H1 (cell line): ENCODE results near the gene PTPRG. TPM values are rescaled to one million over a fixed set of nuclear protein-coding genes. Genes with fewer than 3 reads are reported as not detected.

Experiments
- CTCF ChIA-PET: fragments of 300-600 bp; sonication (Branson Sonifier 250); formaldehyde crosslinking; loops from one replicate; lab custom pipeline; 2021; ENCODE audit not compliant: partially characterized antibody; lab: Charles Lee
- POLR2A ChIA-PET: fragments of 300-600 bp; sonication (Branson Sonifier 250); formaldehyde crosslinking; loops from one replicate; lab custom pipeline; 2021; ENCODE audit warnings: inconsistent platforms; ENCODE audit not compliant: partially characterized antibody; lab: Charles Lee
- DNase-seq, 2 experiments: peaks; one replicate each; pipeline versions ENCODE4 v3.0.0 to v3.0.0-alpha.2; 2010 to 2022; ENCODE audit warnings: low spot score in 2 of 2, low read depth in 1 of 2, mixed read lengths in 1 of 2
- FAIRE-seq: peaks from 2 replicates; lab custom pipeline; 2011; peaks lifted over from hg19 to GRCh38; lab: Jason Lieb, UNC
- H2AFZ ChIP-seq: 2 replicates; pipeline ENCODE4 v1.8.1; 2012; ENCODE audit warnings: low read length, inconsistent platforms
- H2AK5ac ChIP-seq: 2 replicates; pipeline ENCODE4 v1.6.1; 2013; ENCODE audit warnings: low read depth, low read length
- H2BK120ac ChIP-seq: replicated peaks from 2 replicates; pipeline ENCODE3; 2013; ENCODE audit warnings: low read depth, low read length, inconsistent platforms
- H2BK12ac ChIP-seq: 2 replicates; pipeline ENCODE4 v1.6.1; 2013; ENCODE audit warnings: low read depth, low read length
- H2BK15ac ChIP-seq: 2 replicates; pipeline ENCODE4 v1.6.1; 2013; ENCODE audit warnings: low read length
- H2BK20ac ChIP-seq: 2 replicates; pipeline ENCODE4 v1.6.1; 2013; ENCODE audit warnings: low read length
- H2BK5ac ChIP-seq: 2 replicates; pipeline ENCODE4 v1.6.1; 2013; ENCODE audit warnings: low read depth, low read length
- H3K14ac ChIP-seq: 2 replicates; pipeline ENCODE4 v1.6.1; 2013; ENCODE audit warnings: inconsistent platforms; ENCODE audit not compliant: insufficient read length
- H3K18ac ChIP-seq: 2 replicates; pipeline ENCODE4 v1.6.1; 2013; ENCODE audit warnings: low read length; ENCODE audit errors: extremely low read depth
- H3K23ac ChIP-seq: 2 replicates; pipeline ENCODE4 v1.6.1; 2013; ENCODE audit warnings: inconsistent platforms; ENCODE audit not compliant: insufficient read length
- H3K23me2 ChIP-seq: 2 replicates; pipeline ENCODE4 v1.6.1; 2013; ENCODE audit warnings: low read depth, low read length
- H3K27ac ChIP-seq: 2 replicates; pipeline ENCODE4 v1.6.1; 2011; ENCODE audit warnings: low read depth, low read length, inconsistent platforms
- H3K27me3 ChIP-seq, 4 experiments: replicated peaks in 1 of 4; 1 replicate in 1 of 4; 2 replicates in 3 of 4; pipeline versions ENCODE4 v1.6.1 to v1.8.1; 2011 to 2013; ENCODE audit warnings: low read length in 3 of 4, mild to moderate bottlenecking in 3 of 4, inconsistent platforms in 2 of 4, mixed read lengths in 2 of 4, moderate library complexity in 1 of 4; ENCODE audit not compliant: control insufficient read depth in 3 of 4, insufficient read depth in 3 of 4; ENCODE audit errors: extremely low read depth in 1 of 4
- H3K36me3 ChIP-seq, 4 experiments: 2 replicates each; pipeline versions ENCODE4 v1.6.1 to v1.8.1; 2011 to 2013; ENCODE audit warnings: mild to moderate bottlenecking in 4 of 4, low read length in 3 of 4, moderate library complexity in 2 of 4, control low read depth in 1 of 4, inconsistent platforms in 1 of 4; ENCODE audit not compliant: insufficient read depth in 4 of 4, control insufficient read depth in 2 of 4
- H3K4ac ChIP-seq: replicated peaks from 2 replicates; pipeline ENCODE3; 2013; ENCODE audit warnings: low read length, low read depth, mixed read lengths, inconsistent platforms; ENCODE audit not compliant: insufficient read length
- H3K4me1 ChIP-seq, 4 experiments: replicated peaks in 1 of 4; 1 replicate in 1 of 4; 2 replicates in 3 of 4; pipeline versions ENCODE4 v1.6.1 to v1.8.1; 2011 to 2013; ENCODE audit warnings: low read length in 3 of 4, inconsistent platforms in 2 of 4, mixed read lengths in 1 of 4; ENCODE audit not compliant: insufficient read depth in 4 of 4, control insufficient read depth in 3 of 4
- H3K4me2 ChIP-seq, 2 experiments: 2 replicates each; pipeline versions ENCODE4 v1.6.1 to v1.8.1; 2011 to 2013; ENCODE audit warnings: low read depth in 2 of 2, low read length in 2 of 2, control low read depth in 1 of 2, inconsistent platforms in 1 of 2, mild to moderate bottlenecking in 1 of 2; ENCODE audit not compliant: insufficient read depth in 1 of 2
- H3K4me3 ChIP-seq, 4 experiments: fragments of 200-600, 300-600 bp in 1 of 4; sonication (generic), shearing (Covaris generic), sonication (Bioruptor Twin) in 1 of 4; 2 replicates each; pipeline versions ENCODE4 v1.5.1 to v1.8.1; 2011 to 2016; ENCODE audit warnings: low read length in 4 of 4, low read depth in 3 of 4, control low read depth in 2 of 4, inconsistent platforms in 2 of 4, mild to moderate bottlenecking in 2 of 4, mixed read lengths in 1 of 4, moderate library complexity in 1 of 4; ENCODE audit not compliant: insufficient read depth in 2 of 4; ENCODE audit errors: extremely low read depth in 1 of 4
- H3K56ac ChIP-seq: replicated peaks from 2 replicates; pipeline ENCODE3; 2013; ENCODE audit warnings: low read depth, mild to moderate bottlenecking, mixed read lengths, low read length, inconsistent platforms; ENCODE audit not compliant: insufficient read length
- H3K79me1 ChIP-seq: 2 replicates; pipeline ENCODE4 v1.6.1; 2013; ENCODE audit warnings: low read depth, low read length, control low read depth
- H3K79me2 ChIP-seq, 2 experiments: 2 replicates each; pipeline versions ENCODE4 v1.6.1 to v1.8.1; 2012 to 2013; ENCODE audit warnings: low read length in 2 of 2, mild to moderate bottlenecking in 2 of 2, inconsistent platforms in 1 of 2; ENCODE audit not compliant: insufficient read depth in 2 of 2, control insufficient read depth in 1 of 2
- H3K9ac ChIP-seq, 4 experiments: replicated peaks in 1 of 4; 1 replicate in 1 of 4; 2 replicates in 3 of 4; pipeline versions ENCODE4 v1.6.1 to v1.8.1; 2011 to 2013; ENCODE audit warnings: low read depth in 3 of 4, low read length in 3 of 4, control low read depth in 2 of 4, mild to moderate bottlenecking in 2 of 4, moderate library complexity in 2 of 4, inconsistent platforms in 1 of 4; ENCODE audit errors: extremely low read depth in 1 of 4
- H3K9me3 ChIP-seq, 2 experiments: 2 replicates each; pipeline versions ENCODE4 v1.6.1 to v1.8.1; 2012 to 2013; ENCODE audit warnings: mild to moderate bottlenecking in 2 of 2, moderate library complexity in 2 of 2, control low read depth in 1 of 2, inconsistent platforms in 1 of 2, low read depth in 1 of 2, low read length in 1 of 2, mixed read lengths in 1 of 2; ENCODE audit not compliant: insufficient read depth in 2 of 2
- H4K20me1 ChIP-seq, 2 experiments: replicated peaks in 1 of 2; 2 replicates each; pipeline versions ENCODE3 to v1.8.1; 2011 to 2013; ENCODE audit warnings: inconsistent platforms in 2 of 2, low read length in 2 of 2, mild to moderate bottlenecking in 1 of 2; ENCODE audit not compliant: insufficient read depth in 2 of 2, control insufficient read depth in 1 of 2
- H4K5ac ChIP-seq: 2 replicates; pipeline ENCODE4 v1.6.1; 2013; ENCODE audit warnings: low read length, low read depth, mixed read lengths, inconsistent platforms; ENCODE audit not compliant: insufficient read length
- H4K8ac ChIP-seq: 2 replicates; pipeline ENCODE4 v1.8.0; 2013; ENCODE audit warnings: mild to moderate bottlenecking, moderate library complexity, low read length, inconsistent platforms; ENCODE audit not compliant: insufficient read depth; ENCODE audit errors: extremely low read depth
- H4K91ac ChIP-seq: replicated peaks from 2 replicates; pipeline ENCODE3; 2013; ENCODE audit warnings: low read length, mixed read lengths, inconsistent platforms; ENCODE audit not compliant: insufficient read length
- BRCA1 ChIP-seq: IDR thresholded peaks from 2 replicates; pipeline ENCODE4 v1.6.1; 2012; ENCODE audit warnings: low read depth, low read length, improper control_type of control experiment
- JUN ChIP-seq: IDR thresholded peaks from 2 replicates; pipeline ENCODE4 v1.6.1; 2011; ENCODE audit warnings: low read depth, mild to moderate bottlenecking, improper control_type of control experiment, low read length
- MAX ChIP-seq: IDR thresholded peaks from 2 replicates; pipeline ENCODE4 v1.6.1; 2012; ENCODE audit warnings: inconsistent platforms
- ZNF274 ChIP-seq: IDR thresholded peaks from 2 replicates; pipeline ENCODE4 v1.7.0; 2012; ENCODE audit warnings: low read length, borderline replicate concordance; ENCODE audit errors: extremely low read depth
- WGBS, 2 experiments: shearing (Covaris generic) in 1 of 2; methylation state at CpG; one replicate each; pipeline versions ENCODE4 v1.1.6 to v1.1.7; 2013 to 2015; ENCODE audit warnings: low lambda C conversion rate in 2 of 2, mixed read lengths in 2 of 2, inconsistent platforms in 1 of 2, low coverage in 1 of 2, missing lambda C conversion rate in 1 of 2; ENCODE audit not compliant: insufficient replicate concordance in 2 of 2, insufficient coverage in 1 of 2, insufficient read length in 1 of 2; ENCODE audit errors: extremely low coverage in 1 of 2, missing lambda C conversion rate in 1 of 2; 5-methylcytosine and 5-hydroxymethylcytosine counted together
- polyA plus RNA-seq, 7 experiments: library from polyadenylated mRNA; depleted of rRNA in 3 of 7; stranded (reverse) in 5 of 7; unstranded in 2 of 7; fragments of >200 nt in 5 of 7; fragments of 200-250 nt in 2 of 7; gene quantifications; 1 replicate in 5 of 7; 2 replicates in 1 of 7; 4 replicates in 1 of 7; pipeline versions ENCODE4 v1.2.1 to v1.2.3, GENCODE V29; 2011 to 2013; ENCODE audit warnings: missing spikeins in 2 of 7, mixed read lengths in 2 of 7
- total RNA-seq: library from RNA; stranded (reverse); fragmentation: NEBNext Ultra II Directional; extraction: Animal tissue kit (Norgen Biotek cat#: 25700); gene quantifications from 2 replicates; pipeline ENCODE4 v1.2.1, GENCODE V29; 2021
- TF ChIP-seq, protein P1 (sequence below): IDR thresholded peaks from 2 replicates; pipeline ENCODE4 v1.6.1; 2012; ENCODE audit warnings: inconsistent platforms

The PTPRG gene
- total and polyA plus RNA-seq, 2 of the 8 experiments (the other 6 are each of a cell fraction or from before 2014, with no cell fraction given) = 23.3 to 96.2 TPM

DNA sequence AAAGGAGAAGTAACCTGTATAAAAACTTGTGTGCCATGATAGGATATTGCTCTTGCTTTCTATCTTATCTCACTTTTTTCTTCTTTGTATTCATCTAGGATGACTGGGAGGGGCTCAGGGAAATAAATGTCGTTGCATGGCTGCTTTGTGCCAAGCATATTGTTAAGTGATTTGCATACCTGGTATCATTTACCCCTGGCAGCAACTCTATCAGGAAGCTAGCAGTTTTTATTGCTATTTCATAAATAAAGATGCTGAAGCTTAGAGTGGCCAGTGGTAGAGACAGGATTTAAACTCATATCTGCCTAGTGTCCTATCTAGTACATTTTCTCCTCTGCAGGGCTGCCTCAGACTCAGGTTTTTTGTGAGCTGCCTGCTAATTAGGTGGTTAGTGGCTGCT lies 253.3 kb downstream of the PTPRG start:
- H3K79me2 ChIP-seq = peaks cover 3 to 80% of the 10 kb centered on the region in 2 experiments; a peak in 3 of 4 replicates
- H4K91ac ChIP-seq = no peak overlapping the region
- H4K20me1 ChIP-seq = peaks cover 6 to 7% of the 10 kb centered on the region in 2 experiments

More for the DNA sequence above, 253.3 kb downstream of the PTPRG start:
- Histone ChIP-seq H3K4me3 (no peak overlapping the region), H3K23ac (no peak overlapping the region), H2AFZ (no peak overlapping the region), H3K79me1 (no peaks in the 10 kb centered on the region; the same call in none of the 2 replicates), H4K8ac (no peak overlapping the region), H2BK15ac (no peak overlapping the region), H3K23me2 (no peaks in the 10 kb centered on the region), H3K4me2 (no peak overlapping the region), H3K4me1 (peaks cover 0 to 10% (median 3%) of the 10 kb centered on the region in 4 experiments; a peak in 6 of 7 replicates), H3K27me3 (no peaks in the 10 kb centered on the region), H3K36me3 (no peaks in the 10 kb centered on the region), H3K9ac (no peak overlapping the region), H2AK5ac (no peak overlapping the region), H3K56ac (no peak overlapping the region), H2BK5ac (no peak overlapping the region), H2BK20ac (no peak overlapping the region), H3K14ac (no peak overlapping the region), H3K9me3 (no peaks in the 10 kb centered on the region), H2BK12ac (no peak overlapping the region), H3K18ac (no peak overlapping the region), H3K4ac (no peak overlapping the region), H3K27ac (no peak overlapping the region), H4K5ac (no peak overlapping the region), H2BK120ac (no peak overlapping the region)
- WGBS, 2 experiments = 50% methylated on average over 1 of the region's 1 CpG; no CpG with 5 or more reads in 1 of the 2 experiments
- POLR2A ChIA-PET = no interaction called here
- CTCF ChIA-PET = interaction anchor here (0.7 to 1.4 kb wide), 3 partner anchors 10 to 284 kb away, joined by 3 to 4 read pairs (median 3); no protein-coding TSS in a partner anchor
- DNase-seq (no peak), FAIRE-seq (no peak)
- no peak for TF ChIP-seq BRCA1
- no peak for TF ChIP-seq ZNF274
- no peak for TF ChIP-seq JUN
- no peak for TF ChIP-seq MAX
- TF ChIP-seq, protein P1, sequence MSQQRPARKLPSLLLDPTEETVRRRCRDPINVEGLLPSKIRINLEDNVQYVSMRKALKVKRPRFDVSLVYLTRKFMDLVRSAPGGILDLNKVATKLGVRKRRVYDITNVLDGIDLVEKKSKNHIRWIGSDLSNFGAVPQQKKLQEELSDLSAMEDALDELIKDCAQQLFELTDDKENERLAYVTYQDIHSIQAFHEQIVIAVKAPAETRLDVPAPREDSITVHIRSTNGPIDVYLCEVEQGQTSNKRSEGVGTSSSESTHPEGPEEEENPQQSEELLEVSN = no peak
